ENCODE results near the gene C22orf23.

C22orf23 gene

GRCh38 chr22:37917874-37918548 is 35.4 kb downstream of the C22orf23 start:
- Mint-ChIP-seq H3K36me3 (peaks cover 13 to 22% of the 10 kb centered on the region in 2 donors), H3K9me3 (no peaks in the 10 kb centered on the region), H3K27me3 (no peaks in the 10 kb centered on the region), H3K4me3 (peak overlapping the region; percentile 8 to 28), H3K4me1 (peaks cover 17 to 25% of the 10 kb centered on the region in 2 donors), H3K27ac (peak overlapping the region; percentile 87)
- ATAC-seq (replicated peaks) (peak; percentile 86 to 87), DNase-seq (no peak)

GRCh38 chr22:37916311-37916710 is 37.1 kb downstream of the C22orf23 start:
- Mint-ChIP-seq H3K4me1 (peaks cover 23 to 28% of the 10 kb centered on the region in 2 donors), H3K4me3 (no peak overlapping the region), H3K27ac (no peak overlapping the region), H3K27me3 (no peaks in the 10 kb centered on the region), H3K36me3 (peaks cover 13 to 27% of the 10 kb centered on the region in 2 donors), H3K9me3 (no peaks in the 10 kb centered on the region)
- DNase-seq (no peak), ATAC-seq (replicated peaks) (no peak)

- Mint-ChIP-seq H3K9me3 (no peaks in the 10 kb centered on the region), H3K27me3 (no peaks in the 10 kb centered on the region), H3K27ac (peak overlapping the region; percentile 68), H3K4me3 (no peak overlapping the region), H3K4me1 (peaks cover 15 to 24% of the 10 kb centered on the region in 2 donors), H3K36me3 (peaks cover 7 to 27% of the 10 kb centered on the region in 2 donors)
- ATAC-seq (replicated peaks): peak; percentile 49 to 66
- DNase-seq: peak; percentile 21
These were observed 40.1 kb downstream of the C22orf23 start for GRCh38 chr22:37913233-37913721.

- ATAC-seq (replicated peaks): no peak
These were observed 41.2 kb downstream of the C22orf23 start for GRCh38 chr22:37912171-37912570.

GRCh38 chr22:37911697-37912096 is 41.7 kb downstream of the C22orf23 start:
- H3K27ac Mint-ChIP-seq: no peak overlapping the region
- peaks cover 21 to 31% of the 10 kb centered on the region in 2 donors for H3K4me1 Mint-ChIP-seq
- no peaks in the 10 kb centered on the region for H3K9me3 Mint-ChIP-seq
- no peak for DNase-seq
- H3K27me3 Mint-ChIP-seq: no peaks in the 10 kb centered on the region
- H3K4me3 Mint-ChIP-seq: no peak overlapping the region
- no peak for ATAC-seq (replicated peaks)
- H3K36me3 Mint-ChIP-seq: peaks cover 2 to 23% of the 10 kb centered on the region in 2 donors

More at GRCh38 chr22:37912171-37912570, 41.2 kb downstream of the C22orf23 start:
- Mint-ChIP-seq H3K27me3 (no peaks in the 10 kb centered on the region), H3K4me3 (no peak overlapping the region), H3K9me3 (no peaks in the 10 kb centered on the region), H3K4me1 (peaks cover 16 to 29% of the 10 kb centered on the region in 2 donors), H3K36me3 (peaks cover 2 to 24% of the 10 kb centered on the region in 2 donors), H3K27ac (peak overlapping the region; percentile 43)
- DNase-seq: no peak

- Mint-ChIP-seq H3K36me3 (peaks cover 0 to 20% of the 10 kb centered on the region in 2 donors), H3K4me3 (no peak overlapping the region), H3K4me1 (peaks cover 21 to 30% of the 10 kb centered on the region in 2 donors), H3K27ac (no peak overlapping the region), H3K9me3 (no peaks in the 10 kb centered on the region), H3K27me3 (no peaks in the 10 kb centered on the region)
- DNase-seq (no peak), ATAC-seq (replicated peaks) (no peak)
These were observed 42.3 kb downstream of the C22orf23 start for GRCh38 chr22:37910890-37911672.

- H3K9me3 Mint-ChIP-seq: no peaks in the 10 kb centered on the region
- peak overlapping the region; percentile 37 for H3K27ac Mint-ChIP-seq
- H3K36me3 Mint-ChIP-seq: peaks cover 0 to 20% of the 10 kb centered on the region in 2 donors
- no peak for ATAC-seq (replicated peaks)
- DNase-seq: no peak
- no peaks in the 10 kb centered on the region for H3K27me3 Mint-ChIP-seq
- no peak overlapping the region for H3K4me3 Mint-ChIP-seq
- H3K4me1 Mint-ChIP-seq: peaks cover 31 to 39% of the 10 kb centered on the region in 2 donors
These were observed 43.6 kb downstream of the C22orf23 start for GRCh38 chr22:37909766-37910165.

- peaks cover 23 to 33% of the 10 kb centered on the region in 2 donors for H3K4me1 Mint-ChIP-seq
- H3K27ac Mint-ChIP-seq: peak overlapping the region; percentile 80
- DNase-seq (no peak), ATAC-seq (replicated peaks) (no peak)
- peak overlapping the region; percentile 76 to 89 for H3K4me3 Mint-ChIP-seq
- H3K36me3 Mint-ChIP-seq: peaks cover 0 to 13% of the 10 kb centered on the region in 2 donors
- H3K27me3 Mint-ChIP-seq: no peaks in the 10 kb centered on the region
- no peaks in the 10 kb centered on the region for H3K9me3 Mint-ChIP-seq
These were observed 46.1 kb downstream of the C22orf23 start for GRCh38 chr22:37907036-37907954.

- DNase-seq: no peak
- Mint-ChIP-seq H3K27me3 (no peaks in the 10 kb centered on the region), H3K27ac (peak overlapping the region; percentile 80), H3K9me3 (no peaks in the 10 kb centered on the region), H3K36me3 (peaks cover 0 to 9% of the 10 kb centered on the region in 2 donors), H3K4me1 (peaks cover 23 to 28% of the 10 kb centered on the region in 2 donors), H3K4me3 (peak overlapping the region; percentile 76 to 89)
- peak; percentile 56 to 63 for ATAC-seq (replicated peaks)
These were observed 46.9 kb downstream of the C22orf23 start for GRCh38 chr22:37906364-37907008.

- H3K36me3 Mint-ChIP-seq: peaks cover 0 to 9% of the 10 kb centered on the region in 2 donors
- no peaks in the 10 kb centered on the region for H3K9me3 Mint-ChIP-seq
- H3K27ac Mint-ChIP-seq: peak within 1 kb of the TSS; percentile 96
- H3K4me1 Mint-ChIP-seq: peaks cover 23 to 28% of the 10 kb centered on the region in 2 donors
- H3K27me3 Mint-ChIP-seq: no peaks in the 10 kb centered on the region
- ATAC-seq (replicated peaks) (peak; percentile 90 to 92), DNase-seq (peak; percentile 67)
- H3K4me3 Mint-ChIP-seq: peak within 1 kb of the TSS; percentile 85 to 89
These were observed 47.7 kb downstream of the C22orf23 start, which contains the start of gene MICALL1 for GRCh38 chr22:37905534-37906363. Gene MICALL1 (plus strand): TSS chr22:37906297. CDS start chr22:37906423, 126 bp downstream.

- Mint-ChIP-seq H3K9me3 (no peaks in the 10 kb centered on the region), H3K27ac (peak overlapping the region; percentile 96), H3K4me1 (peaks cover 23 to 28% of the 10 kb centered on the region in 2 donors), H3K36me3 (peaks cover 0 to 9% of the 10 kb centered on the region in 2 donors), H3K4me3 (peak overlapping the region; percentile 85 to 89), H3K27me3 (no peaks in the 10 kb centered on the region)
- DNase-seq (peak; percentile 33), ATAC-seq (replicated peaks) (peak; percentile 21 to 56)
These were observed 48.5 kb downstream of the C22orf23 start for GRCh38 chr22:37904572-37905533.
